GM18526 (cell line): Measurements from ENCODE around the gene ROGDI.

Experiments
- POLR2A ChIP-seq: IDR thresholded peaks from 3 replicates; pipeline ENCODE4 v1.6.1; 2011; ENCODE audit not compliant: insufficient read length; ENCODE audit errors: extremely low read depth

ROGDI gene

DNA sequence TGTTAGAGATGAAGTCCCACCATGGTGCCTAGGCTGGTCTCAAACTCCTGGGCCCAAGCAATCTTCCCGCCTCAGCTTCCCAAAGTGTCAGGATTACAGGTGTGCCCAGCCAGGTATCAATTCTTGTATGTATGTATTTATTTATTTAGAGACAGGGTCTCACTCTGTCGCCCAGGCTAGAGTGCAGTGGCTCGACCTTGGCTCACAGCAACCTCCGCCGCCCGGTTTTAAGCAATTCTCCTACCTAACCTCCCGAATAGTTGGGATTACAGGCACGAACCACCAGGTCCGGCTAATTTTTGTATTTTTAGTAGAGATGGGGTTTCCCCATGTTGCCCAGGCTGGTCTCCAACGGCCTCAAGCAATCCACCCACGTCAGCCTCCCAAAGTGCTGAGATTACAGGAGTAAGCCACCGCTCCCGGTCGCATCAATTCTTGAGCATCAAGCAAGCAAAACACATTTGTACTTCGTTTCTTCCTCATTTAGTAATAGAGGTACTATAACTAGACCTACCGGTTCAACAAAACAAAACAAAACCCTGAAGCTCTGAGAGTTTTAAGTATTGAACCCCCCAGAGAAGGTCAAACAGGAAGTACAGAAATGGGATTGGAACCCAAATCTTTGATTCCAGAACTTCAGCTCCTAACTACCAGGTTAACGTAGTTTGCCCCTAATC, 34.4 kb downstream of the ROGDI start:
- no peak for TF ChIP-seq POLR2A

DNA sequence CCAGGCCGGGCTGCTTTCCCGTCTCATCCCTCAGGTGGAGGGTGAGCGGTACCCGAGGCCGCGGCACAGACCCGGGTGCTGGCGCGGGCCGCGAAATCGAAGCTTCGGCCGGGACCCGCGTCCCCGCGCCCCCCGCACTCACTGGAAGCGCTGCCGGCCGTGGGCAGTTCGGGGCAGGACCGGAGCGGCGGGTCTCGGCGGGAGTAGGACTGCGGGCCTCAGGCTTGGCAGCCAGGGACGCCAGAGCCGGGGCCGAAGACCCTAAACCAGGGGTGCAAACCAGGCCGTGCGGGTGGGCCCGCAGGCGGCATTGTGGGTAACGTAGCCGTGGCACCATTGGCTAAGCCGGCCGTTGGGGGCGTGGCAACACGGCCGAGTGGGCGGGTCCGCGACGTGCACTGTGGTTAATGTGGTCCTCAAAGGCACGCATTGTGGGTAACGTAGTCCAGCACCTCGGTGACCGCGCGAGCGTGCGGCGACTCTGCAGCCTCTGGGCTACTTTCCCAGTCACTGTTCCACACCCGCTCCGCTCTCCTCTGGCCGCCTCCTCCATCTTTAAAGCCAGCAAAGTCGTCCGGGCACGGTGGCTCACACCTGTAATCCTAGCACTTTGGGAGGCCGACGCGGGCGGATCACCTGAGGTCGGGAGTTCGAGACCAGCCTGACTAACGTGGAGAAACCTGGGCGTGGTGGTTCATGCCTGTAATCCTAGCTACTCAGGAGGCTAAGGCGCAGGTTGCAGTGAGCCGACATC, 35.4 kb downstream of the ROGDI start, which contains the start of gene ZNF500:
ZNF500 (minus strand) TSS at position 288 of the 754 bp plus-strand sequence. CDS start 1,184 bp downstream, outside the sequence.
- peak; percentile 65 for TF ChIP-seq POLR2A

DNA sequence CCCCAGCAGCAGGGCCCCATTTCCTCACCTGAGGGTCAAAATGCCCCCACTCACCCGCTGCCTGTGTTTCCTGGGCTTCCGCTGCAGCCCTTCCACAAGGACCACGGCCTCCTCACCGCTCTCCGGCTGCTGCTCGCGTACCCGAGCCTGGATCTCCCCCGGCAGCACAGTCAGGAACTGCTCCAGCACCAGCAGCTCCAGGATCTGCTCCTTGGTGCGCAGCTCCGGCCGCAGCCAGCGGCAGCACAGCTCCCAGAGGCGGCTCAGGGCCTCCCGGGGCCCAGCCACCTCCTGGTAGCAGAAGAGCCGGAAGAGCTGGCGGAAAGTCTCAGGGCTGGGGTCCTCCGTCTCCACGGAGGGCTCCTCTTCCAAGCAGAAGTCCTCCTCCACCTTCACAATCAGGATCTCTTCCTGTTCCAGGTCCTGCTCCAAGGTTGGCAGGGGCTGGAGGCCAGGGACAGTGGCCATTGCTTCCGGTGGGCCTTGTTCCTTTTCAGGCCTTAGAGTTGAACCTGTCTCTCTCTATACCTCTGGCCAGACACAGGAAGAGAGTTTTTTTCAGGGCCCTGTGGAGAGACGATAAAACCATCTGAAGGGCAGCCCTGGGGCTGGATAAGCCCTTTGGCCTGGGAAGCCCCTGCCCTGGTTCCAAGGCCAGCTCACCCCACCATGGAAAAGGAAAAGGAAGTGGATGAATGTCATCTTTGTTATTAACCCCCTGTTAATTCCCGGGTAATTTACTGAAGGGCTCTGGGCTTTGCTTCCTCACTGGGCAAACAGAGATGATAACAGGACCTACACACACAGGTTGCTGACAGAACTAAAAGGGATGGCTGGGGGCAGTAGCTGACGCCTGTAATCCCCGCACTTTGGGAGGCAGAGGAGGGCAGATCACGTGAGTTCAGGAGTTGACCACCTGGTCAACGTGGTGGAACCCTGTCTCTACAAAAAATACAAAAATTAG, 36.6 kb downstream of the ROGDI start:
- no peak for TF ChIP-seq POLR2A

DNA sequence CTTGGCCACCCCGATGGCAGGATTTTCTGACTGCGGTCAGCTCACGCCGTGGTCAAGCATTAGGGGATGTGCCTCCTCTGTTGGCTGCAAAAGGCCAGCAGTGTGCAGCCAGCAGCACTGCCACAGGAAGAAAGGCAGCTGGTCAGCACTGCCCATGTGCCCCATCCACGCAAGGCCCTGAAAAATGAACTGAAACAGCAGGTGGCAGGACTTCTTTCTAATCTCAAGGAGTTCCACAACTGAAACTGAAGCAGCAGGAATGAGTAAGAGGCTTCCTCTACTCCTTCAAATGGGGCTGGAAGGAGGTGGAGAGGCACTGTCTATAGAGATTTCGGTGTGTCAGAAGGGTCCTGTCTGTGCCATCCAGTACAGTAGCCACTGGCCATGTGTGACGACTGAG, 38.6 kb downstream of the ROGDI start:
- no peak for TF ChIP-seq POLR2A

DNA sequence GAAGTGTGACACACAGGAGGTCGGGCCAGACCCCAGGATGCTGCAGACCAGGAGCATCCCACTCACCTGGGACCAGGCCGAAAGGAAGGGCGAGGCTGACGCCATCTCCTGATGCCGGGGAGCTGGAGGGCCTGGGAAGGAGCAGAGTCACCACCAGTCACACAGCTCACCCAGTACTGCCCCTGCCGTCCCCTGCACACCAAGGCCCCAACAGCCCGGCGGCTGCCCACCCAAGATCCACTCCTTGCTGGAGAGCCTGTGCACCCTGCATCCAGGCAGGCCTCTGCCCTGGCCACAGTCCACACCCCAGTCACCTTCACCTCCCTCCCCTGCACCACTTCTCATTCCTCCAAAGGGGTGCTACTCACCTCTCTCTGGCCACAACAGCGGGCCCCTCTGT, 40.2 kb downstream of the ROGDI start:
- TF ChIP-seq POLR2A: no peak

DNA sequence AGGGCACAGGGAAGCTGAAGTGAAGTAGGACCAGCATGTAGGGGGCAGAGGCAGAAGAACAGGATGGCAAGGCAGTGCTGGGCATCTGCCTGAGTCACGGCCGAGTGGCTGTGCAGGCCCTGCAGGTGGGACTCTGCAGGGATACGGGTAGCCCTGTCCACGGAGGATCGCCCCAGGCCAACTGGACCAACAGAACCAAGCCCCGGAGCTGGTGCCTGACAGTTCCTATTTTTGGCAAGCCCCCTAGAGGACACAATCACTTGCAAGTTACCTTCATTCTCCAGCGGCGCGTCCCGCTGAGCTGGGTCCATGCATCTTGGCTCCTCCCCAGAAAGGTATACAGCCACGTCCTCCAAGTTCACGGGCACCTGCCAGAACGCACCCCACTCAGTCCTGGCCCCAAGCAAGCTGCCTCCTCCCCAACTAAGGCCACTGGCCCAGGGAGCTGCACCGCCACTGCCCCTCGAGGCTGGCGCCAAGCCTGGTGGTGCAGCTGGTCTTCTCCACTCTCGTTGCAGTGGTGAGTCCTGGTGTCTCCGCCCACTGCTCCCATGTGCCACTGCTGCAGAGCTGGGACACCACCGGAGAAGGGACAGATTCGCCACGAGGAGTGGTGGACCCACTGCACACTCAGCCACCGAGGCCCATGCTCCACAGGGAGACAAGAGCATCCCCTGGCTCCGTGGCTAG, 42.1 kb downstream of the ROGDI start:
- no peak for TF ChIP-seq POLR2A

DNA sequence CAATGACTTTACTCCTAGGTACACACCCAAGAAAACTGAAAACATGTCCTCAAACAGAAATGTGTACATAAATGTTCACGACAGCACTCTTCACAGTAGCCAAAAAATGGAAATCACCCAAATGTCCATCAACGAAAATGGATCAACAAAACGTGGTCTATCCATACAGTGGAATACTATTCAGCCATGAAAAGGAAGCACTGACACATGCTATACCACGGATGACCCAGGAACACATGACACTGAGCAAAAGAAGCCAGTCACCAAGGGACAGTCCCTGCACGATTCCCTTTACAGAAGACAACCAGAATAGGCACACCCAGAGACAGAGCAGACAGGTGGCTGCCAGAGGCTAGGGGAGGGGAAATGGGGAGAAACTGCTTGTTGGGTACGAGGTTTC, 46.7 kb downstream of the ROGDI start:
- TF ChIP-seq POLR2A: no peak

DNA sequence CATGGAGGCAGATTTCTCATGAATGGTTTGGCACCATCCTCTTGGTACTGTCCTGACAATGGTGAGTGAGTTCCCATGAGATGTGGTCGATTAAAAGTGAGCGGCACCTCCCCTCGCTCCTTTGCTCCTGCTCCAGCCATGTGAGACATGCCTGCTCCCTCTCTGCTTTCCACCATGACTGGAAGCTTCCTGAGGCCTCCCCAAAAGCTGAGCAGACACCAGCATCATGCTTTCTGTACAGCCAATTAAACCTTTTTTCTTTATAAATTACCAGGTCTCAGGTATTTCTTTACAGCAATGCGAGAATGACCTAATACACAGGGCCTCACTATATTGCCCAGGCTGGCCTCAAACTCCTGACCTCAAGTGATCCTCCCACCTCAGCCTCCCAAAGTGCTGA, 47.6 kb downstream of the ROGDI start:
- TF ChIP-seq POLR2A: no peak

DNA sequence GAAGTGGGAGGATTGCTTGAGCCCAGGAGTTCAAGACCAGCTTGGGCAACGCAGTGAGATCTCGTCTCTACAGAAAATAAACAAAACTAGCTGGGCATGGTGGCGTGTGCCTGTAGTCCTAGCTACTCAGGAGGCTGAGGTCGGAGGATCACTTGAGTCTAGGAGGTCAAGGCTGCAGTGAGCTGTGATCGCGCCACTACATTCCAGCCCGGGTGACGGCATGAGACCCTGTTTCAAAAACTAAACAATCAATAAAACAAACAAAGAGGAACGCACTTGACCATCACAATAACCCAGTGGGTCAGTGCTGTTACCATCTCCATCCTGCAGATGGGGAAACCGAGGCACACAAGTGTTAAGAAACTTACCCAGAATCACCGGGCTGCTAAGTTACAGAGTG, 49.2 kb downstream of the ROGDI start:
- TF ChIP-seq POLR2A: no peak

DNA sequence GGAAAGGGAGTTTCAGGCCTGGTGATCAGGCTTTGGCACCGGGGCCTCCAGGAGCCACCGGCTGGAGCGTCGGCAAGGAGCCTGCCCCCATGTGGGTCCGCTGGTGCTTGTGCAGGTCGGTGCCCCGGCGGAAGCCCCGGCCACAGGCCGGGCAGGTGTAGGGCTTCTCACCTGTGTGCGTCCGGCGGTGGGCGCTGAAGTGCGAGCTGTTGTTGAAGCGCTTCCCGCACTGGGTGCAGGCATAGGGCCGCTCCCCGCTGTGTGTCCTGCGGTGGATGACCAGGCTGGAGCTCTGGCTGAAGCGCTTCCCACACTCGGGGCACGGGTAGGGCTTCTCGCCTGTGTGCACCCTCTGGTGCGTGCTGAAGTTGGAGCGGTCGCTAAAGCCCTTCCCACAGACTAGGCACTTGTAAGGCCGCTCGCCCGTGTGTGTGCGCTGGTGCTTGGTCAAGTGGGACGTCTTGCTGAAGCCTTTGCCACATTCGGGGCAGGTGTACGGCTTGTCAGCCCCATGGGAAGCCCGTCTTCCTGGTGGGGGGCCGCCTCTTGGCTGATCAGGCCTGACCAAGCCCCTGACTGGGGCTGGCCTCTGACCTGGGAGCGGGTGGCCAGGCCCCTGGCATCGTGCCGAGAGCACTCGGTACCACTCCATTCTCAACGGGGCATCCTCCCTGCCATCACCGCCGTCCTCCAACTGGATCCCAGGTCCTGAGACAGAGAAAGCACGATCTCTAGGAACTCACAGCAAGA, 49.9 kb downstream of the ROGDI start:
- TF ChIP-seq POLR2A: no peak

DNA sequence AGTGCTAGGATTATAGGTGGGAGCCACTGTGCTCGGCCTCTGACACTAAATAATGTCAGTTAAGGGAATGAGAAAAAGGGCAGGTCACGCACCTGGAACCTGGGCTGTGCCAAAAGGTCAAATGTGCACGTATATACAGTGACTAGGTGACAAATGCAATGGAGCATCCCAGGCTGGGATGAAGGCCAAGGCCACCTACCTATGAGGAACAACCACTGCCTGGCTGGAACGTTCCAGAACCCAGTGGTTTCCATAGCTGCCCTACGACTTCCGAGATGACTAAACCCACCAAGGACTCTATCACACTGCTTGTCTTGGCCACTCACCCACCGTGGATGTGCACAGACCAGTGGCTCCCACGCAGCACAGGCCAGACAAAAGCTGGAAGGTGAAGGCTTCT, 51.5 kb downstream of the ROGDI start:
- TF ChIP-seq POLR2A: no peak

DNA sequence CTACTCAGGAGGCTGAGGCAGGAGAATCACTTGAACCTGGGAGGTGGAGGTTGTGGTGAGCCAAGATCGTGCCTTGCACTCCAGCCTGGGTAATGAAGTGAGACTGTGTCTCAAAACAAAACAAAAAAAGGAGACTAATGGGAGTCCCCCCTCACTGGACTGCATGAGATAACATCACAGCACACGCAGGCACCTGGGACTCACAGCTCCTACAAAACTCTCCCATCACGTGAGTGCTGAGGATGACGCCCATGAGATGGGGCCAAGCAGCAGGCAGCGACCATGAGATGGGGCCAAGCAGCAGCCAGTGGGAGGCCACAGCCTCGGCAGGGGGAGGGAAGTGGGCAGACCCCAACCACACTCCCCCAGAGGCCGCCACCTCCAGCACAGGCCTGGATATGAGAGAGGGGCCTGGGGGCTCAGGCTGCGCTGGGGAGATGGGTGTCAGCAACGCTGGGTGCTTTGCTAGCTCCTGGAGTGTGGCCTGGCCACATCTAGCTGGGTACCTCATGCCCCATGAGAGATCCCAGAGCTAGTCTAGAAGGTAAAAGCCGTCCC, 52.7 kb downstream of the ROGDI start:
- no peak for TF ChIP-seq POLR2A

DNA sequence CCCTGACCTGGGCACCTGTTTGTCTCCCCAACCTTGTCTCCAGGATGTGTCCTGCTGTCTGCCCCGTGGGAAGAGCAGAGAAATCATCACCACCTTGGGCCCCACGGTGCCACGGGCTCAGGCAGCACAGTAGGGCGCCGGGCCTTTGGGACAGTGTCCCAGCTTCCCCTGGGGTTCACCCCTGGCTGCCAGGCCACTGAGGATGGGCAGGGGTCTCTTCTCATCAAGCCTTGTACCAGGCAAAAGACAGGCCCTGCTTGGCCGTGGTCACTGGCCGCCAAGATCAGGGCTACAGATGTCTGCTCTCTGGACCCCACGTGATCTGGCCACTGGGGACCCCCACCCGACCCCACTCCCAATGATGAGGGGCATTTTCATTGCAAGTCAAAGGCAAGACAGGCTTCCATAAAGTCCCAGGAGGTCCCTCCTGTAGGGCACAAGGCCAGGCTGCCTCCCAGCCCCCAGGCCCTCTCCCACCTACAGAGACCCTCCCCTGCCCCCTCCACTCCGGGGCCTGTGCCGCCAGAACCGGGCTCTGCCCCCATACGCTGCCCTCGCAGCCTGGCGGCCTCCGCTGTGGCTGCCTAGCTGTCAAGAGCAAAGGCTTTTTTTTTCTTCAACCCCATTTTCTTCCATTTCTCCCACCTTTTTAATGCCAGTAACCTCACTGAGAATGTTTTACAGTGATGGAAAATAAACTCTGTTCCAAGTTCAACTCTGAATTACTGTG, 53.6 kb downstream of the ROGDI start:
- no peak for TF ChIP-seq POLR2A

DNA sequence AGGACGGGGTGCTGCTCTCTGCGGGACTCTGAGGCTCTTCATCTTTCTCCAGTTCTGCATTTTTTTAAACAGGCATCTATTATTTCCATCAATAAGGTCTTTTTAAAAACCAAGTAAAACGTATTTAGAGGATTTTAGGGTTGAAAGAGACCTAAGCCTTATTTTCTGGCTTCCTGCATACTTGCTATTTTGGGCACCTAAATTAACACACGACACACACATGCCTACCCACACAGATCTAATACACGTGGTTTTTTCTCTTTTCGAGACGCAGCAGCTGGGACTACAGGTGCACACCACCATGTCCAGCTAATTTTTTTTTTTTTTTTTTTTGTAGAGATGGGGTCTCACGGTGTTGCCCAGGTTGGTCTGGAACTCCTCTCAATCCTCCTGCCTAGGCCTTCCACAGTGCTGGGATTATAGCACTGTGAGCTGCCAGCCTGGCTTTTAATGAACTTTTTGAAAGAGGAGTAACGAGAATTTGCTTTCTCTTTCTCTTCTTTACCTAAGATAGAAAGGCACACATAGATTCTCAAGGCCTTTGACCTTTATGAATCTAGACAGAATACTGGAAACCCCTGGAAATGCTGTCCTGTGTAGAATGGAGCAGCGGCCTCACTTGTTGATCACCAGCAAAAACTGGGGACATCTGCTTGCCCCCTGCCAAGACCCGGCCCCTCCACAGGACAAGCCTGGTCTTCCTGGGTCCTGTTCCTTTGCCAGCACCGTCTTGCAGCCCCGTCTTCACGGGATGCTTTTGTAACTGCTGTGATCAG, 54.3 kb downstream of the ROGDI start:
- TF ChIP-seq POLR2A: no peak
